Testis (tissue), 3 donors: ENCODE results near the gene ST8SIA1. TPM values are rescaled to one million over a fixed set of nuclear protein-coding genes. Genes with fewer than 3 reads are reported as not detected.

ENCODE experiments used
- DNase-seq: peaks from one replicate; pipeline ENCODE4 v3.0.0-alpha.2; 2019
- H3K27ac ChIP-seq, 2 donors: fragments of 200-600 bp; sonication (generic); one replicate each; pipeline ENCODE4 v1.5.1; 2019
- H3K27me3 ChIP-seq: fragments of 200-600 bp; sonication (generic); one replicate; pipeline ENCODE4 v1.5.1; 2019
- H3K36me3 ChIP-seq: fragments of 200-600 bp; sonication (generic); one replicate; pipeline ENCODE4 v1.5.1; 2017; ENCODE audit warnings: low read depth; ENCODE audit errors: missing control alignments
- H3K4me1 ChIP-seq: fragments of 200-600 bp; sonication (generic); one replicate; pipeline ENCODE4 v1.5.1; 2019
- H3K4me3 ChIP-seq, 2 donors: fragments of 200-600 bp; sonication (generic); one replicate each; pipeline ENCODE4 v1.5.1; 2017 to 2019
- H3K9me3 ChIP-seq: fragments of 200-600 bp; sonication (generic); one replicate; pipeline ENCODE4 v1.5.1; 2017
- CTCF ChIP-seq, 3 experiments: fragments of 450-650 bp in 2 of 3; fragments of 200-600 bp in 1 of 3; sonication (generic) in 1 of 3; IDR thresholded peaks; one replicate each; pipeline ENCODE4 v1.5.1; 2016 to 2019; ENCODE audit warnings: antibody characterized with exemption in 3 of 3, mild to moderate bottlenecking in 2 of 3, moderate library complexity in 1 of 3
- POLR2A ChIP-seq: fragments of 450-650 bp; IDR thresholded peaks from one replicate; pipeline ENCODE4 v1.6.1; 2017; ENCODE audit warnings: antibody characterized with exemption, mild to moderate bottlenecking, moderate library complexity
- WGBS, 2 donors: methylation state at CpG; one replicate each; pipeline ENCODE4 v1.1.5; 2018; 5-methylcytosine and 5-hydroxymethylcytosine counted together
- intact Hi-C: fragments of 100-400 bp; cut with DNase I; formaldehyde crosslinking; loops from one replicate; pipeline ENCODE4 v1.15.1; 2023; ENCODE audit warnings: low total_unique reads
- polyA plus RNA-seq: library from polyadenylated mRNA; stranded (reverse); fragments of 350-450 nt; fragmentation: Illumina TruSeq; extraction: RNeasy Lipid Tissue Mini Kit (QIAGEN cat#74804); gene quantifications from one replicate; pipeline ENCODE4 v1.2.3, GENCODE V29; 2014; ENCODE audit warnings: low read depth, low replicate concordance; ENCODE audit not compliant: insufficient read depth
- total RNA-seq, 2 donors: library from RNA; depleted of rRNA; stranded (reverse); fragments of >200 nt; gene quantifications; one replicate each; pipeline ENCODE4 v1.2.3, GENCODE V29; 2016

Gene ST8SIA1
- total and polyA plus RNA-seq, 3 donors from 2014 or later: 6.5 to 13.6 (median 12.0) TPM

GRCh38 chr12:22196236-22196635 is 138.3 kb downstream of the ST8SIA1 start:
- 44 to 59% methylated on average over 1 of the region's 1 CpG for WGBS, 2 donors
- intact Hi-C loops: no loop called here

GRCh38 chr12:22190969-22191368 is 143.5 kb downstream of the ST8SIA1 start:
- TF ChIP-seq CTCF (IDR thresholded peaks at IDR 0.05): no peak
- TF ChIP-seq POLR2A: no peak
- no peaks in the 10 kb centered on the region for H3K36me3 ChIP-seq
- DNase-seq: no peak
- 40 to 67% methylated on average over 1 of the region's 1 CpG for WGBS, 2 donors
- no peak overlapping the region for H3K4me3 ChIP-seq
- H3K9me3 ChIP-seq: no peaks in the 10 kb centered on the region
- intact Hi-C loops: no loop called here
- H3K27ac ChIP-seq: no peak overlapping the region
- no peaks in the 10 kb centered on the region for H3K27me3 ChIP-seq
- no peaks in the 10 kb centered on the region for H3K4me1 ChIP-seq

More at GRCh38 chr12:22196236-22196635, 138.3 kb downstream of the ST8SIA1 start:
- Histone ChIP-seq H3K36me3 (no peaks in the 10 kb centered on the region), H3K4me1 (no peaks in the 10 kb centered on the region), H3K27ac (no peak overlapping the region), H3K27me3 (no peaks in the 10 kb centered on the region), H3K9me3 (no peaks in the 10 kb centered on the region), H3K4me3 (no peak overlapping the region)
- no peak for DNase-seq
- TF ChIP-seq CTCF (IDR thresholded peaks at IDR 0.05) (no peak), POLR2A (no peak)

- Histone ChIP-seq H3K27ac (no peak overlapping the region), H3K27me3 (no peaks in the 10 kb centered on the region), H3K36me3 (no peaks in the 10 kb centered on the region), H3K4me3 (no peak overlapping the region), H3K4me1 (no peaks in the 10 kb centered on the region), H3K9me3 (no peaks in the 10 kb centered on the region)
- DNase-seq: no peak
- no peak for TF ChIP-seq CTCF (IDR thresholded peaks at IDR 0.05)
- no peak for TF ChIP-seq POLR2A
- intact Hi-C loops: no loop called here
- 66 to 80% methylated on average over 3 of the region's 3 CpGs for WGBS, 2 donors
These were observed 146.1 kb downstream of the ST8SIA1 start for GRCh38 chr12:22188431-22188830.

DNA sequence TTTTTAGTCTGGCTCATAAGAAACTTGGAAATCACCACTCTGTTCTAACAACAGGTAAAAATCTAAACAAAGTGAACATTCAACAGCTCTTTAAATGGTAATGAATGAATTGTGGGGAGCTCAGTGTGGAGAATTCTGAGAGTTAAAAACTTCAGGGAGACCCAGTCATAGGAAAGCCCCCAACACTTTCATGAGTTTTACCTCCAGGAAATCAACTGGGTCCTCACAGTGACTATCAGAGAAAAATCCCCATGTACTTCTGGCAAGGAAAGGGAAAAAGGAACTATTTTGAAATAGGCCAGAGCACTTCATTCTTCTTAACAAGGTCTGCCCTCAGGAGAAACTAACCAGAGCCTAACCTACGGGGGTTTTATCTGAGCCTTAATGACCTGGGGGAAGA is 153.8 kb downstream of the ST8SIA1 start:
- Histone ChIP-seq H3K27me3 (no peaks in the 10 kb centered on the region), H3K36me3 (no peaks in the 10 kb centered on the region), H3K4me3 (no peak overlapping the region), H3K9me3 (no peaks in the 10 kb centered on the region), H3K4me1 (no peaks in the 10 kb centered on the region), H3K27ac (no peak overlapping the region)
- no peak for TF ChIP-seq CTCF (IDR thresholded peaks at IDR 0.05)
- TF ChIP-seq POLR2A: no peak
- WGBS, 2 donors: 47 to 56% methylated on average over 1 of the region's 1 CpG
- no peak for DNase-seq
- intact Hi-C loops: no loop called here

GRCh38 chr12:22173177-22173576 is 161.3 kb downstream of the ST8SIA1 start:
- no peaks in the 10 kb centered on the region for H3K4me1 ChIP-seq
- H3K36me3 ChIP-seq: no peaks in the 10 kb centered on the region
- no peak overlapping the region for H3K27ac ChIP-seq
- H3K4me3 ChIP-seq: no peak overlapping the region
- H3K27me3 ChIP-seq: no peaks in the 10 kb centered on the region
- intact Hi-C loops: no loop called here
- no peak for DNase-seq
- TF ChIP-seq POLR2A: no peak
- TF ChIP-seq CTCF (IDR thresholded peaks at IDR 0.05): no peak
- H3K9me3 ChIP-seq: no peaks in the 10 kb centered on the region
